CD4-positive, alpha-beta T cell (primary cell): ENCODE measurements around the gene ZNF691. TPM values are rescaled to one million over a fixed set of nuclear protein-coding genes. Genes with fewer than 3 reads are reported as not detected.

Experiments used
- ATAC-seq: fragments of 200-7000 bp; cut with Tn5 transposase; one replicate; pipeline ENCODE4 v1.10.0; 2022; ENCODE audit warnings: mild to moderate bottlenecking; ENCODE audit not compliant: poor library complexity
- CTCF ChIA-PET: fragments of 350-600 bp; sonication (Branson Sonifier 250); formaldehyde crosslinking; loops from one replicate; lab custom pipeline; 2021; ENCODE audit warnings: antibody characterized with exemption, inconsistent platforms; lab: Charles Lee
- POLR2A ChIA-PET: fragments of 350-600 bp; sonication (Branson Sonifier 250); formaldehyde crosslinking; loops from one replicate; lab custom pipeline; 2021; ENCODE audit warnings: antibody characterized with exemption, inconsistent platforms; lab: Charles Lee
- DNase-seq, 14 experiments: peaks; one replicate each; pipeline ENCODE4 v3.0.0-alpha.2; 2013 to 2020; ENCODE audit warnings: mixed read lengths in 2 of 14
- H3K27ac ChIP-seq, 2 donors: one replicate each; pipeline versions ENCODE4 v1.5.1 to v1.7.0; 2013; ENCODE audit warnings: low read length in 2 of 2, low read depth in 1 of 2, mild to moderate bottlenecking in 1 of 2
- H3K27me3 ChIP-seq, 2 experiments: 1 replicate in 1 of 2; 2 replicates in 1 of 2; pipeline versions ENCODE4 v1.6.1 to v1.7.0; 2013; ENCODE audit warnings: low read length in 2 of 2, control low read depth in 1 of 2, mild to moderate bottlenecking in 1 of 2, moderate library complexity in 1 of 2; ENCODE audit not compliant: insufficient read depth in 2 of 2, control insufficient read depth in 1 of 2
- H3K36me3 ChIP-seq: one replicate; pipeline ENCODE4 v1.6.1; 2013; ENCODE audit warnings: low read length, control low read depth; ENCODE audit not compliant: insufficient read depth
- H3K4me1 ChIP-seq: one replicate; pipeline ENCODE4 v1.6.1; 2013; ENCODE audit warnings: low read length, control low read depth; ENCODE audit not compliant: insufficient read depth
- H3K4me3 ChIP-seq: one replicate; pipeline ENCODE4 v1.5.1; 2013; ENCODE audit warnings: mild to moderate bottlenecking, low read length, moderate library complexity
- H3K9me3 ChIP-seq, 2 experiments: 1 replicate in 1 of 2; 2 replicates in 1 of 2; pipeline versions ENCODE4 v1.6.1 to v1.7.0; 2013; ENCODE audit warnings: low read length in 2 of 2, mild to moderate bottlenecking in 2 of 2, control low read depth in 1 of 2, moderate library complexity in 1 of 2; ENCODE audit not compliant: control insufficient read depth in 1 of 2, insufficient read depth in 1 of 2
- H3K27ac Mint-ChIP-seq: one replicate; pipeline ENCODE4 v1.8.0; 2020; ENCODE audit warnings: mixed read lengths
- H3K27me3 Mint-ChIP-seq: one replicate; pipeline ENCODE4 v1.8.0; 2021; ENCODE audit warnings: mixed read lengths
- H3K36me3 Mint-ChIP-seq: one replicate; pipeline ENCODE4 v1.8.0; 2021; ENCODE audit warnings: low read depth, mixed read lengths
- H3K4me1 Mint-ChIP-seq: one replicate; pipeline ENCODE4 v1.8.0; 2021; ENCODE audit warnings: low read depth, mixed read lengths
- H3K4me3 Mint-ChIP-seq: one replicate; pipeline ENCODE4 v1.8.0; 2020; ENCODE audit warnings: mild to moderate bottlenecking, mixed read lengths
- H3K9me3 Mint-ChIP-seq: one replicate; pipeline ENCODE4 v1.8.0; 2020; ENCODE audit warnings: mixed read lengths
- intact Hi-C, 2 experiments: fragments of 100-400 bp; cut with DNase I in 1 of 2; cut with micrococcal nuclease in 1 of 2; formaldehyde crosslinking; loops; one replicate each; pipeline versions ENCODE4 v1.15.1 to v1.9.0; 2023 to 2025; cut with DNase I, micrococcal nuclease
- total RNA-seq, 174 experiments: library from RNA in 2 of 174; stranded (reverse) in 2 of 174; gene quantifications; one replicate each; pipeline ENCODE4 v1.2.3 and lab custom pipeline; 2021 to 2026
- TF ChIP-seq, protein P1 (sequence below): fragments of 200-600 bp; IDR thresholded peaks from one replicate; pipeline ENCODE4 v1.8.0; 2022; ENCODE audit warnings: antibody characterized with exemption, mild to moderate bottlenecking

The ZNF691 gene
- total RNA-seq, 2 experiments from 2014 or later, result 1.2 to 1.7 TPM

DNA sequence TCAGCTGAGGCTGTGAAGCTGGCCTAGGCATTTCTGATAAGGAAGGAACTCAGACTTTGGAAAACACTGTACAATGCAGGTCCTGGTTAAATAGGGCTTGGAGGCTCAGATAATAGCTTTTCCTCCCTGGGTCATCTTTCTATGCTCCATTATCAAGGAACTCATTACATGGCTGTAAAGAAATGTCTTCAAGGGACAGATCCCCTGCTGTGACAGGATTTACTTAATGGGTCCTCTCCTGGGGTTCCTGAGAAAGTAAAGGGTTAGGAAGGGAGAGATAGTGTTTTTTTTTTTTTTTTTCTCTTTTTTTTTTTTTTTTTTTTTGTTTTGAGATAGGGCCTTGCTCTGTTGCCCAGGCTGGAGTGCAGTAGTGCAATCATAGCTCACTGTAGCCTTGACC is 15.1 kb upstream of the ZNF691 start:
- CTCF ChIA-PET, result interaction anchor here (0.7 kb wide), 1 partner anchor 13 kb away, joined by 3 read pairs; no protein-coding TSS in a partner anchor
- Histone ChIP-seq H3K36me3 (peaks cover 3% of the 10 kb centered on the region), H3K27me3 (no peaks in the 10 kb centered on the region), H3K4me1 (no peaks in the 10 kb centered on the region), H3K27ac (no peak overlapping the region), H3K4me3 (no peak overlapping the region), H3K9me3 (no peaks in the 10 kb centered on the region)
- no peak for DNase-seq
- ATAC-seq, result no peak
- no peak overlapping the region for H3K27ac Mint-ChIP-seq
- intact Hi-C loops, result no loop called here
- H3K9me3 Mint-ChIP-seq, result no peaks in the 10 kb centered on the region
- no peaks in the 10 kb centered on the region for H3K27me3 Mint-ChIP-seq
- TF ChIP-seq, protein P1, sequence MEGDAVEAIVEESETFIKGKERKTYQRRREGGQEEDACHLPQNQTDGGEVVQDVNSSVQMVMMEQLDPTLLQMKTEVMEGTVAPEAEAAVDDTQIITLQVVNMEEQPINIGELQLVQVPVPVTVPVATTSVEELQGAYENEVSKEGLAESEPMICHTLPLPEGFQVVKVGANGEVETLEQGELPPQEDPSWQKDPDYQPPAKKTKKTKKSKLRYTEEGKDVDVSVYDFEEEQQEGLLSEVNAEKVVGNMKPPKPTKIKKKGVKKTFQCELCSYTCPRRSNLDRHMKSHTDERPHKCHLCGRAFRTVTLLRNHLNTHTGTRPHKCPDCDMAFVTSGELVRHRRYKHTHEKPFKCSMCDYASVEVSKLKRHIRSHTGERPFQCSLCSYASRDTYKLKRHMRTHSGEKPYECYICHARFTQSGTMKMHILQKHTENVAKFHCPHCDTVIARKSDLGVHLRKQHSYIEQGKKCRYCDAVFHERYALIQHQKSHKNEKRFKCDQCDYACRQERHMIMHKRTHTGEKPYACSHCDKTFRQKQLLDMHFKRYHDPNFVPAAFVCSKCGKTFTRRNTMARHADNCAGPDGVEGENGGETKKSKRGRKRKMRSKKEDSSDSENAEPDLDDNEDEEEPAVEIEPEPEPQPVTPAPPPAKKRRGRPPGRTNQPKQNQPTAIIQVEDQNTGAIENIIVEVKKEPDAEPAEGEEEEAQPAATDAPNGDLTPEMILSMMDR, result no peak
- POLR2A ChIA-PET, result no interaction called here
- no peaks in the 10 kb centered on the region for H3K4me1 Mint-ChIP-seq
- H3K4me3 Mint-ChIP-seq, result no peak overlapping the region
- peaks cover 8% of the 10 kb centered on the region for H3K36me3 Mint-ChIP-seq

DNA sequence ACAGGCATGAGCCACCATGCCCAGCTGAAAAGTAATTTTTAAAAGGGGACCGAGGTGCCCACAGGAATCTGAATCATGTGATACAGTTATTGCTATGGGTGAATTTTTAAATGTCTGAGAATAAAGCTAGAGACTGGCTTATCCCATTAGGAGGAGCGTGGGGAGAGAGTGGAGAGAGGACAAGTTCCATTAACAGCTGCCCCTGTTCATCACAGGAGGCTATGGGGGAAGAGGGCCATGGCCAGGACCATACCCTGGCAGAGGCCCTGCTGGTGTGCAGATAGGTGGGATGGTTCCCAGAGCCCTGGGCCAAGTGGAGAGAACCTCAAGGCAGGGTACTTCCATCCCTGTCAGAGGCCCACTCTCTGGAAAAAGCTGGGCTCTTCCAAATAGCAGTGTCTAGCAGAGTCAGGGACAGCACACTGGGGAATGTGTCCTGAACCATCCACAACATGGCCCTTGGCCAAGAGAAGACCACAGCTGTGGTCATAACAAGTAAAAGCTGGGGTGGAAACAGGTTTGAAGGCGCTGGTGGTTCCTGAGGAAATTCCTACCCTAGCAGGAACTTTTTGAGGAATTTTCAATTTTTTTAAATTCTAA is 13.7 kb upstream of the ZNF691 start:
- Mint-ChIP-seq H3K27ac (no peak overlapping the region), H3K9me3 (no peaks in the 10 kb centered on the region), H3K27me3 (no peaks in the 10 kb centered on the region), H3K4me3 (no peak overlapping the region), H3K36me3 (peaks cover 8% of the 10 kb centered on the region), H3K4me1 (no peaks in the 10 kb centered on the region)
- CTCF ChIA-PET, result no interaction called here
- intact Hi-C loops, result no loop called here
- TF ChIP-seq, protein P1, result no peak
- ATAC-seq (no peak), DNase-seq (no peak)
- Histone ChIP-seq H3K27ac (no peak overlapping the region), H3K4me3 (no peak overlapping the region), H3K4me1 (no peaks in the 10 kb centered on the region), H3K27me3 (no peaks in the 10 kb centered on the region), H3K36me3 (peaks cover 3% of the 10 kb centered on the region), H3K9me3 (no peaks in the 10 kb centered on the region)
- POLR2A ChIA-PET, result no interaction called here

DNA sequence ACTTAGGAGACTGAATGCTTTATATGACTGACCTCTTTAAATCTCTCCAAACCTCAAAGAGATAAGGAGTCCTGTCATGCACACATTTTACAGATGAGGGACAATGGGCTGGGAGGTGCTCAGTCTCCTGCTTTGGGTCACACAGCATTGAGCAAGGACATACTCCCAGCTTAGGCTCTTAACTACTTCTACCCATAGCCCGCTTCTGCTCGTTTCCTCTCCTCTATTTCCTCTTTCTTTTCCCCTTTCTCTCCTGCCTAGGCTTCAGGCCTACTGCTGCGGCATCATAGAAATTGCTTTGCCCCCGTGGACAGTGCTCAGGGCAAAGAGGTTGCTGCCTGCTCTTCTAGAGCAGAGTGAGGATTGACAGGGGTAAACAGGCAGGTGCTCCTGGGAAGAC is 12.4 kb upstream of the ZNF691 start:
- no peak overlapping the region for H3K27ac ChIP-seq
- TF ChIP-seq, protein P1, result no peak
- H3K27me3 ChIP-seq, result no peaks in the 10 kb centered on the region
- H3K36me3 ChIP-seq, result peaks cover 3% of the 10 kb centered on the region
- ATAC-seq (no peak), DNase-seq (no peak)
- no peaks in the 10 kb centered on the region for H3K4me1 ChIP-seq
- H3K27ac Mint-ChIP-seq, result no peak overlapping the region
- peaks cover 8% of the 10 kb centered on the region for H3K36me3 Mint-ChIP-seq
- no peaks in the 10 kb centered on the region for H3K4me1 Mint-ChIP-seq
- no peaks in the 10 kb centered on the region for H3K9me3 ChIP-seq
- ChIA-PET CTCF (no interaction called here), POLR2A (no interaction called here)
- no peaks in the 10 kb centered on the region for H3K9me3 Mint-ChIP-seq
- no peak overlapping the region for H3K4me3 ChIP-seq
- intact Hi-C loops, result no loop called here
- H3K4me3 Mint-ChIP-seq, result no peak overlapping the region
- H3K27me3 Mint-ChIP-seq, result no peaks in the 10 kb centered on the region
